WTC11 (cell line): ENCODE results near the gene CHTOP.

Source experiments
- CREB1 ChIP-seq: sonication (generic); formaldehyde crosslinking; IDR thresholded peaks from 2 replicates; pipeline ENCODE4 v1.8.0; 2023; ENCODE audit warnings: mild to moderate bottlenecking, missing genetic modification reagents
- GRHL2 ChIP-seq: fragments of 250-450 bp; sonication (Bioruptor Pico); IDR thresholded peaks from 2 replicates; pipeline ENCODE4 v1.8.0; 2022; ENCODE audit warnings: mild to moderate bottlenecking, moderate library complexity; ENCODE audit not compliant: insufficient replicate concordance, severe bottlenecking
- JUN ChIP-seq: sonication (generic); formaldehyde crosslinking; IDR thresholded peaks from 2 replicates; pipeline ENCODE4 v1.8.0; 2023; ENCODE audit warnings: mild to moderate bottlenecking, missing genetic modification reagents
- NR2C2 ChIP-seq: sonication (generic); formaldehyde crosslinking; IDR thresholded peaks from 2 replicates; pipeline ENCODE4 v1.8.0; 2022; ENCODE audit warnings: mild to moderate bottlenecking, missing genetic modification reagents
- SMAD3 ChIP-seq: sonication (generic); formaldehyde crosslinking; IDR thresholded peaks from 2 replicates; pipeline ENCODE4 v1.8.0; 2022; ENCODE audit warnings: missing genetic modification reagents, mild to moderate bottlenecking, borderline replicate concordance
- TEAD4 ChIP-seq: sonication (generic); formaldehyde crosslinking; IDR thresholded peaks from 2 replicates; pipeline ENCODE4 v1.8.0; 2022; ENCODE audit warnings: mild to moderate bottlenecking, missing genetic modification reagents
- ZNF317 ChIP-seq: sonication (generic); formaldehyde crosslinking; IDR thresholded peaks from 2 replicates; pipeline ENCODE4 v1.8.1; 2023; ENCODE audit warnings: low read depth, mild to moderate bottlenecking, moderate library complexity, missing genetic modification reagents, borderline replicate concordance
- TF ChIP-seq, protein P1 (sequence below): sonication (generic); formaldehyde crosslinking; IDR thresholded peaks from 2 replicates; pipeline ENCODE4 v1.8.0; 2022; ENCODE audit warnings: mild to moderate bottlenecking, missing genetic modification reagents
- TF ChIP-seq, protein P2 (sequence below): sonication (generic); formaldehyde crosslinking; IDR thresholded peaks from 2 replicates; pipeline ENCODE4 v1.8.0; 2022; ENCODE audit warnings: mild to moderate bottlenecking, missing genetic modification reagents
- TF ChIP-seq, protein P3 (sequence below): fragments of 200-600 bp; IDR thresholded peaks from 2 replicates; pipeline ENCODE4 v1.8.0; 2022; ENCODE audit warnings: antibody characterized with exemption
- TF ChIP-seq, protein P4 (sequence below): sonication (generic); formaldehyde crosslinking; IDR thresholded peaks from 2 replicates; pipeline ENCODE4 v1.8.1; 2023; ENCODE audit warnings: mild to moderate bottlenecking, moderate library complexity, missing genetic modification reagents
- TF ChIP-seq, protein P5 (sequence below): fragments of 250-450 bp; sonication (Bioruptor Pico); IDR thresholded peaks from 2 replicates; pipeline ENCODE4 v1.9.0; 2021; ENCODE audit warnings: mild to moderate bottlenecking, borderline replicate concordance
- TF ChIP-seq, protein P6 (sequence below): sonication (generic); formaldehyde crosslinking; IDR thresholded peaks from 2 replicates; pipeline ENCODE4 v1.8.1; 2022; ENCODE audit warnings: mild to moderate bottlenecking, moderate library complexity, missing genetic modification reagents

DNA sequence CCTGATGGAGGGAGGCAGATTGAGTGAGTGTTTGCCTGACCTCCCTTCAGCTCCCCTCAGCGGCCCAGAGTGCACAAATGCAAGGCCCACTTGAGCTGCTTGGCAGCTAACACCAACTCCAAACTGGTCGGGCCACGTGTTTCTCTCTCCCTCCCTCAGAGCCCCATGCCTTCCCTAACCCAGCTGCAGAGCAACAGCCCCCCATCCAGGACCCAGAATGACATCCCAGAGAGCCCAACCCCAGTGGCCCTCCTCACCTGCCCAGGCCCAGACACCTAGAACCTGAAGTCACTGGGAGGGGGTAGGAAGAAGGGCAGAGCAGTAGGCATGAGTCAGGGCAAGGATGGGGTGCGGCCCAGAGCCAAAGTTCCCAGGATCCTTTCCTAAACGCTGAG lies 17.0 kb upstream of the CHTOP start:
- TF ChIP-seq TEAD4 (CRISPR knock-in tag) (no peak), SMAD3 (CRISPR knock-in tag) (no peak), ZNF317 (CRISPR knock-in tag) (no peak), GRHL2 (CRISPR knock-in tag) (no peak), JUN (CRISPR knock-in tag) (no peak), NR2C2 (CRISPR knock-in tag) (no peak), CREB1 (no peak)
- TF ChIP-seq, protein P1, sequence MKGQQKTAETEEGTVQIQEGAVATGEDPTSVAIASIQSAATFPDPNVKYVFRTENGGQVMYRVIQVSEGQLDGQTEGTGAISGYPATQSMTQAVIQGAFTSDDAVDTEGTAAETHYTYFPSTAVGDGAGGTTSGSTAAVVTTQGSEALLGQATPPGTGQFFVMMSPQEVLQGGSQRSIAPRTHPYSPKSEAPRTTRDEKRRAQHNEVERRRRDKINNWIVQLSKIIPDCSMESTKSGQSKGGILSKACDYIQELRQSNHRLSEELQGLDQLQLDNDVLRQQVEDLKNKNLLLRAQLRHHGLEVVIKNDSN (CRISPR knock-in tag) = no peak
- TF ChIP-seq, protein P2, sequence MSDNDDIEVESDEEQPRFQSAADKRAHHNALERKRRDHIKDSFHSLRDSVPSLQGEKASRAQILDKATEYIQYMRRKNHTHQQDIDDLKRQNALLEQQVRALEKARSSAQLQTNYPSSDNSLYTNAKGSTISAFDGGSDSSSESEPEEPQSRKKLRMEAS (CRISPR knock-in tag) = no peak
- TF ChIP-seq, protein P3, sequence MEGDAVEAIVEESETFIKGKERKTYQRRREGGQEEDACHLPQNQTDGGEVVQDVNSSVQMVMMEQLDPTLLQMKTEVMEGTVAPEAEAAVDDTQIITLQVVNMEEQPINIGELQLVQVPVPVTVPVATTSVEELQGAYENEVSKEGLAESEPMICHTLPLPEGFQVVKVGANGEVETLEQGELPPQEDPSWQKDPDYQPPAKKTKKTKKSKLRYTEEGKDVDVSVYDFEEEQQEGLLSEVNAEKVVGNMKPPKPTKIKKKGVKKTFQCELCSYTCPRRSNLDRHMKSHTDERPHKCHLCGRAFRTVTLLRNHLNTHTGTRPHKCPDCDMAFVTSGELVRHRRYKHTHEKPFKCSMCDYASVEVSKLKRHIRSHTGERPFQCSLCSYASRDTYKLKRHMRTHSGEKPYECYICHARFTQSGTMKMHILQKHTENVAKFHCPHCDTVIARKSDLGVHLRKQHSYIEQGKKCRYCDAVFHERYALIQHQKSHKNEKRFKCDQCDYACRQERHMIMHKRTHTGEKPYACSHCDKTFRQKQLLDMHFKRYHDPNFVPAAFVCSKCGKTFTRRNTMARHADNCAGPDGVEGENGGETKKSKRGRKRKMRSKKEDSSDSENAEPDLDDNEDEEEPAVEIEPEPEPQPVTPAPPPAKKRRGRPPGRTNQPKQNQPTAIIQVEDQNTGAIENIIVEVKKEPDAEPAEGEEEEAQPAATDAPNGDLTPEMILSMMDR = no peak
- TF ChIP-seq, protein P4, sequence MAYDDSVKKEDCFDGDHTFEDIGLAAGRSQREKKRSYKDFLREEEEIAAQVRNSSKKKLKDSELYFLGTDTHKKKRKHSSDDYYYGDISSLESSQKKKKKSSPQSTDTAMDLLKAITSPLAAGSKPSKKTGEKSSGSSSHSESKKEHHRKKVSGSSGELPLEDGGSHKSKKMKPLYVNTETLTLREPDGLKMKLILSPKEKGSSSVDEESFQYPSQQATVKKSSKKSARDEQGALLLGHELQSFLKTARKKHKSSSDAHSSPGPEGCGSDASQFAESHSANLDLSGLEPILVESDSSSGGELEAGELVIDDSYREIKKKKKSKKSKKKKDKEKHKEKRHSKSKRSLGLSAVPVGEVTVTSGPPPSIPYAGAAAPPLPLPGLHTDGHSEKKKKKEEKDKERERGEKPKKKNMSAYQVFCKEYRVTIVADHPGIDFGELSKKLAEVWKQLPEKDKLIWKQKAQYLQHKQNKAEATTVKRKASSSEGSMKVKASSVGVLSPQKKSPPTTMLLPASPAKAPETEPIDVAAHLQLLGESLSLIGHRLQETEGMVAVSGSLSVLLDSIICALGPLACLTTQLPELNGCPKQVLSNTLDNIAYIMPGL = no peak
- TF ChIP-seq, protein P5, sequence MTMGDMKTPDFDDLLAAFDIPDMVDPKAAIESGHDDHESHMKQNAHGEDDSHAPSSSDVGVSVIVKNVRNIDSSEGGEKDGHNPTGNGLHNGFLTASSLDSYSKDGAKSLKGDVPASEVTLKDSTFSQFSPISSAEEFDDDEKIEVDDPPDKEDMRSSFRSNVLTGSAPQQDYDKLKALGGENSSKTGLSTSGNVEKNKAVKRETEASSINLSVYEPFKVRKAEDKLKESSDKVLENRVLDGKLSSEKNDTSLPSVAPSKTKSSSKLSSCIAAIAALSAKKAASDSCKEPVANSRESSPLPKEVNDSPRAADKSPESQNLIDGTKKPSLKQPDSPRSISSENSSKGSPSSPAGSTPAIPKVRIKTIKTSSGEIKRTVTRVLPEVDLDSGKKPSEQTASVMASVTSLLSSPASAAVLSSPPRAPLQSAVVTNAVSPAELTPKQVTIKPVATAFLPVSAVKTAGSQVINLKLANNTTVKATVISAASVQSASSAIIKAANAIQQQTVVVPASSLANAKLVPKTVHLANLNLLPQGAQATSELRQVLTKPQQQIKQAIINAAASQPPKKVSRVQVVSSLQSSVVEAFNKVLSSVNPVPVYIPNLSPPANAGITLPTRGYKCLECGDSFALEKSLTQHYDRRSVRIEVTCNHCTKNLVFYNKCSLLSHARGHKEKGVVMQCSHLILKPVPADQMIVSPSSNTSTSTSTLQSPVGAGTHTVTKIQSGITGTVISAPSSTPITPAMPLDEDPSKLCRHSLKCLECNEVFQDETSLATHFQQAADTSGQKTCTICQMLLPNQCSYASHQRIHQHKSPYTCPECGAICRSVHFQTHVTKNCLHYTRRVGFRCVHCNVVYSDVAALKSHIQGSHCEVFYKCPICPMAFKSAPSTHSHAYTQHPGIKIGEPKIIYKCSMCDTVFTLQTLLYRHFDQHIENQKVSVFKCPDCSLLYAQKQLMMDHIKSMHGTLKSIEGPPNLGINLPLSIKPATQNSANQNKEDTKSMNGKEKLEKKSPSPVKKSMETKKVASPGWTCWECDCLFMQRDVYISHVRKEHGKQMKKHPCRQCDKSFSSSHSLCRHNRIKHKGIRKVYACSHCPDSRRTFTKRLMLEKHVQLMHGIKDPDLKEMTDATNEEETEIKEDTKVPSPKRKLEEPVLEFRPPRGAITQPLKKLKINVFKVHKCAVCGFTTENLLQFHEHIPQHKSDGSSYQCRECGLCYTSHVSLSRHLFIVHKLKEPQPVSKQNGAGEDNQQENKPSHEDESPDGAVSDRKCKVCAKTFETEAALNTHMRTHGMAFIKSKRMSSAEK = no peak
- TF ChIP-seq, protein P6, sequence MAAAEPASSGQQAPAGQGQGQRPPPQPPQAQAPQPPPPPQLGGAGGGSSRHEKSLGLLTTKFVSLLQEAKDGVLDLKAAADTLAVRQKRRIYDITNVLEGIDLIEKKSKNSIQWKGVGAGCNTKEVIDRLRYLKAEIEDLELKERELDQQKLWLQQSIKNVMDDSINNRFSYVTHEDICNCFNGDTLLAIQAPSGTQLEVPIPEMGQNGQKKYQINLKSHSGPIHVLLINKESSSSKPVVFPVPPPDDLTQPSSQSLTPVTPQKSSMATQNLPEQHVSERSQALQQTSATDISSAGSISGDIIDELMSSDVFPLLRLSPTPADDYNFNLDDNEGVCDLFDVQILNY = no peak
